Breast epithelium (tissue), 3 donors: ENCODE measurements around the gene GALNT16.
"Not testable (repeated sequence)": the region's sequence is repeated elsewhere in the genome, so short reads cannot be mapped to it uniquely, and the experiment has no call there.

ENCODE experiments used
- CTCF ChIP-seq, 3 donors: fragments of 450-650 bp; IDR thresholded peaks; one replicate each; pipeline ENCODE4 v1.5.1; 2016 to 2017; ENCODE audit warnings: antibody characterized with exemption in 3 of 3, mild to moderate bottlenecking in 3 of 3, moderate library complexity in 3 of 3
- POLR2A ChIP-seq: fragments of 450-650 bp; IDR thresholded peaks from one replicate; pipeline ENCODE4 v1.6.1; 2016; ENCODE audit warnings: antibody characterized with exemption, mild to moderate bottlenecking, moderate library complexity
- POLR2AphosphoS5 ChIP-seq, 3 donors: sonication (generic); formaldehyde crosslinking; IDR thresholded peaks; one replicate each; pipeline ENCODE4 v1.6.1; 2017; ENCODE audit warnings: antibody characterized with exemption in 3 of 3

- TF ChIP-seq POLR2A; CTCF (IDR thresholded peaks at IDR 0.05); POLR2AphosphoS5 (IDR thresholded peaks at IDR 0.05): not testable (repeated sequence)
These were observed 17.4 kb downstream of the GALNT16 start for GRCh38 chr14:69277356-69277755.
